OCI-LY7 (cell line): ENCODE measurements around the gene GRK3. TPM values are rescaled to one million over a fixed set of nuclear protein-coding genes. Genes with fewer than 3 reads are reported as not detected.

Source experiments
- BruUV-seq: library from RNA; stranded (reverse); fragments of 400-500 nt; replicated peaks from 2 replicates; lab custom pipeline; 2021; lab: Mats Ljungman, UMichigan
- CTCF ChIA-PET: fragments of 300-600 bp; sonication (Branson Sonifier 250); formaldehyde crosslinking; loops from one replicate; lab custom pipeline; 2022; ENCODE audit warnings: antibody characterized with exemption; ENCODE audit not compliant: unreplicated experiment; lab: Charles Lee
- POLR2A ChIA-PET: fragments of 300-600 bp; sonication (Branson Sonifier 250); formaldehyde crosslinking; loops from one replicate; lab custom pipeline; 2022; ENCODE audit warnings: antibody characterized with exemption; lab: Charles Lee
- DNase-seq: peaks from one replicate; pipeline ENCODE4 v3.0.0-alpha.2; 2015; ENCODE audit warnings: low spot score
- H2AFZ ChIP-seq: fragments of 200-600 bp; sonication (generic), shearing (Covaris generic); 2 replicates; pipeline ENCODE4 v1.6.1; 2014; ENCODE audit warnings: mild to moderate bottlenecking, antibody characterized with exemption, low read length, moderate library complexity
- H3K27ac ChIP-seq: fragments of 200-600 bp; sonication (generic); 2 replicates; pipeline ENCODE4 v1.5.1; 2014; ENCODE audit warnings: mixed run types, low read depth, mild to moderate bottlenecking, moderate library complexity, low read length, inconsistent platforms; ENCODE audit not compliant: poor library complexity, severe bottlenecking
- H3K36me3 ChIP-seq: fragments of 200-600 bp; sonication (generic); 2 replicates; pipeline ENCODE4 v1.6.1; 2014; ENCODE audit warnings: mild to moderate bottlenecking, antibody characterized with exemption, low read length, moderate library complexity, mixed read lengths; ENCODE audit not compliant: insufficient read depth
- H3K4me1 ChIP-seq: fragments of 200-600 bp; sonication (generic); 2 replicates; pipeline ENCODE4 v1.5.1; 2014; ENCODE audit warnings: mild to moderate bottlenecking, low read length; ENCODE audit not compliant: insufficient read depth, poor library complexity, severe bottlenecking
- H3K4me2 ChIP-seq: fragments of 200-600 bp; sonication (generic); 2 replicates; pipeline ENCODE4 v1.6.1; 2014; ENCODE audit warnings: mild to moderate bottlenecking, low read length
- H3K4me3 ChIP-seq: fragments of 200-600 bp; sonication (generic); 2 replicates; pipeline ENCODE4 v1.5.1; 2014; ENCODE audit warnings: mild to moderate bottlenecking, low read depth, low read length; ENCODE audit not compliant: poor library complexity, severe bottlenecking
- H3K79me2 ChIP-seq: fragments of 200-600 bp; sonication (generic); 2 replicates; pipeline ENCODE4 v1.6.1; 2016; ENCODE audit warnings: low read depth, mild to moderate bottlenecking, low read length, moderate library complexity, mixed read lengths; ENCODE audit not compliant: insufficient read depth
- H3K9me2 ChIP-seq: fragments of 200-600 bp; sonication (generic); 2 replicates; pipeline ENCODE4 v1.6.1; 2016; ENCODE audit warnings: mild to moderate bottlenecking, low read length, mixed read lengths; ENCODE audit not compliant: insufficient read depth
- H3K9me3 ChIP-seq: fragments of 200-600 bp; sonication (generic); 2 replicates; pipeline ENCODE4 v1.6.1; 2014; ENCODE audit warnings: mild to moderate bottlenecking, mixed run types, low read length, mixed read lengths
- H4K20me1 ChIP-seq: fragments of 200-600 bp; sonication (generic); 2 replicates; pipeline ENCODE4 v1.6.1; 2014; ENCODE audit warnings: mild to moderate bottlenecking, antibody characterized with exemption, low read length, moderate library complexity, mixed read lengths; ENCODE audit not compliant: insufficient read depth
- EZH2phosphoT487 ChIP-seq: fragments of 200-600 bp; sonication (generic); IDR thresholded peaks from 2 replicates; pipeline ENCODE4 v1.6.1; 2018; ENCODE audit warnings: low read depth, borderline replicate concordance, mild to moderate bottlenecking, mixed run types, antibody characterized with exemption, low read length, moderate library complexity, mixed read lengths
- intact Hi-C: fragments of 100-400 bp; cut with micrococcal nuclease; formaldehyde crosslinking; loops from one replicate; pipeline ENCODE4 v1.10.0; 2022; ENCODE audit not compliant: unreplicated experiment
- total RNA-seq, 2 experiments: library from RNA; depleted of rRNA in 1 of 2; stranded (reverse); fragments of >200 nt in 1 of 2; shearing (Covaris generic) in 1 of 2; gene quantifications; 2 replicates each; pipeline ENCODE4 v1.2.3, GENCODE V29; 2014 to 2022
- TF ChIP-seq, protein P1 (sequence below): fragments of 200-600 bp; sonication (generic); conservative IDR thresholded peaks from 2 replicates; pipeline ENCODE4 v1.5.1; 2014; ENCODE audit warnings: mild to moderate bottlenecking, antibody characterized with exemption, low read length, moderate library complexity, mixed read lengths

Gene GRK3
- total RNA-seq, 2 experiments from 2014 or later: 14.2 to 39.3 TPM

DNA sequence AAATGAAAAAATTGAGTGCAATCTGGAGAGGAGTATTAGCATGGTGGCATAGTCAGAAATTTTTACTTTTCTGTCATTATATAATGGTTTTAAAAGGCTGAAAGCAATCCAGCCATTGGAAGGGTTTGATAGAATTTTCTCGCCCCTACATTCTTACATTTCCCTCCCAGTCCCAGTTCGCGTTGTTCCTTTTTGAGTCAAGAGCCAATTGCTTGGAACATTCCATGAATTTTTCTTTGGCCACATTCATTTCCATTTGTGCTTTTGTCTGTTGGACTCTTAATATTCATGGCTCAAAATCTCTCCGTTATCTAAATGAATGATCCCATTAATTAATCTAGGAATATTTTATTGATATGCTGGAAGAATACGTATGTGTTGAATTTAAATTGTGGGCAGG lies 66.0 kb downstream of the GRK3 start:
- intact Hi-C loops: no loop called here
- H3K4me2 ChIP-seq: no peak overlapping the region
- no peak overlapping the region for H3K27ac ChIP-seq
- DNase-seq: no peak
- peaks cover 32% of the 10 kb centered on the region for H3K4me1 ChIP-seq
- no peaks in the 10 kb centered on the region for H3K36me3 ChIP-seq
- TF ChIP-seq, protein P1, sequence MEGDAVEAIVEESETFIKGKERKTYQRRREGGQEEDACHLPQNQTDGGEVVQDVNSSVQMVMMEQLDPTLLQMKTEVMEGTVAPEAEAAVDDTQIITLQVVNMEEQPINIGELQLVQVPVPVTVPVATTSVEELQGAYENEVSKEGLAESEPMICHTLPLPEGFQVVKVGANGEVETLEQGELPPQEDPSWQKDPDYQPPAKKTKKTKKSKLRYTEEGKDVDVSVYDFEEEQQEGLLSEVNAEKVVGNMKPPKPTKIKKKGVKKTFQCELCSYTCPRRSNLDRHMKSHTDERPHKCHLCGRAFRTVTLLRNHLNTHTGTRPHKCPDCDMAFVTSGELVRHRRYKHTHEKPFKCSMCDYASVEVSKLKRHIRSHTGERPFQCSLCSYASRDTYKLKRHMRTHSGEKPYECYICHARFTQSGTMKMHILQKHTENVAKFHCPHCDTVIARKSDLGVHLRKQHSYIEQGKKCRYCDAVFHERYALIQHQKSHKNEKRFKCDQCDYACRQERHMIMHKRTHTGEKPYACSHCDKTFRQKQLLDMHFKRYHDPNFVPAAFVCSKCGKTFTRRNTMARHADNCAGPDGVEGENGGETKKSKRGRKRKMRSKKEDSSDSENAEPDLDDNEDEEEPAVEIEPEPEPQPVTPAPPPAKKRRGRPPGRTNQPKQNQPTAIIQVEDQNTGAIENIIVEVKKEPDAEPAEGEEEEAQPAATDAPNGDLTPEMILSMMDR: no peak
- no peak for TF ChIP-seq EZH2phosphoT487
- ChIA-PET CTCF (no interaction called here), POLR2A (interaction anchor here (0.6 kb wide), 1 partner anchor 10 kb away, joined by 8 read pairs; no protein-coding TSS in a partner anchor)
- H3K4me3 ChIP-seq: no peak overlapping the region
- no peak overlapping the region for H2AFZ ChIP-seq
- H4K20me1 ChIP-seq: peaks cover 1% of the 10 kb centered on the region; the same call in 1 of the 2 replicates
- H3K9me3 ChIP-seq: no peaks in the 10 kb centered on the region
- no peaks in the 10 kb centered on the region for H3K9me2 ChIP-seq
- BruUV-seq: no TSS peak
- peaks cover 16% of the 10 kb centered on the region; the same call in 1 of the 2 replicates for H3K79me2 ChIP-seq

DNA sequence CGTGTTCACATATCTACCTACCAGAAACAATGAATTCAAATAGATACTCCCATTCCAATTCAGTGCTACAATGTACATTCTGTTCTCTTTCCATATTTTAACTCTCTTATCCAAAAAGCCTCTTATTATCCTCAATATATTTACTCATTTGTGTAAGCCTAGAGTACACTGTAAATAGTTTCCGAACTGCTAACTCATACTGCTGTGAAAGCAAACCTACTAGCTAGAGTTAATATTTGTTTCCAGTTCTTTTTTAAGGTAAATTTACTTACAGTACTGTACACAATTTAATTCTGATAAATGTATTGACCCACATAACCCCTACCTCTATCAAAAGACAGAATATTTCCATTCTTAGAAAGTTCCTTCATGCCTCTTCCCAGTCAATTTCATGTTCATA lies 71.8 kb downstream of the GRK3 start:
- no peak overlapping the region for H3K4me2 ChIP-seq
- peaks cover 8% of the 10 kb centered on the region; the same call in 1 of the 2 replicates for H3K79me2 ChIP-seq
- H3K4me3 ChIP-seq: no peak overlapping the region
- no peak overlapping the region for H3K27ac ChIP-seq
- peaks cover 19% of the 10 kb centered on the region for H3K9me3 ChIP-seq
- H3K36me3 ChIP-seq: peaks cover 25% of the 10 kb centered on the region
- intact Hi-C loops: no loop called here
- ChIA-PET POLR2A (no interaction called here), CTCF (no interaction called here)
- no peaks in the 10 kb centered on the region for H3K4me1 ChIP-seq
- peaks cover 4% of the 10 kb centered on the region; the same call in 1 of the 2 replicates for H4K20me1 ChIP-seq
- BruUV-seq: no TSS peak
- no peaks in the 10 kb centered on the region for H3K9me2 ChIP-seq
- no peak for DNase-seq
- H2AFZ ChIP-seq: no peak overlapping the region
- no peak for TF ChIP-seq EZH2phosphoT487
- TF ChIP-seq, protein P1: no peak

DNA sequence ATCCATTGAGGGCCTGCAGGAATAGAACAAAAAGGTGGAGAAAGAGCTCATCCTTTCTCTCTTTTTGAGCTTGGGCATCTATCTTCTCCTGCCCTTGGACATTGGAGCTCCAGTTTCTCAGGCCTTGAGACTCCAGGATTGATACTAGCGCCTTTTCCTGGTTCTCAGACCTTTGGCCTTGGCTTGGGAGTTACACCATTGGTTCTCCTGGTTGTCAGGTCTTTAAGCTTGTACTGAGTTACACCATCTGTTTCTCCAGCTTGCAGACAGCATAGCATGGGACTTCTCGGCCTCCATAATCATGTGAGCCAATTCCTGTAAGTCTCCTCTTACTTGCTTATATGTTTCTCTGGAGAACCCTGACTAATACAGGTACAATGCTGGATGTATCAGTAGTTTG lies 72.6 kb downstream of the GRK3 start:
- no peak overlapping the region for H2AFZ ChIP-seq
- no peaks in the 10 kb centered on the region for H3K4me1 ChIP-seq
- peaks cover 8% of the 10 kb centered on the region; the same call in 1 of the 2 replicates for H3K79me2 ChIP-seq
- DNase-seq: no peak
- H4K20me1 ChIP-seq: peaks cover 4% of the 10 kb centered on the region; the same call in 1 of the 2 replicates
- H3K4me3 ChIP-seq: no peak overlapping the region
- H3K36me3 ChIP-seq: peaks cover 25% of the 10 kb centered on the region
- intact Hi-C loops: no loop called here
- H3K4me2 ChIP-seq: no peak overlapping the region
- ChIA-PET CTCF (no interaction called here), POLR2A (no interaction called here)
- H3K27ac ChIP-seq: no peak overlapping the region
- BruUV-seq: no TSS peak
- peaks cover 19% of the 10 kb centered on the region for H3K9me3 ChIP-seq
- H3K9me2 ChIP-seq: no peaks in the 10 kb centered on the region
- TF ChIP-seq EZH2phosphoT487: no peak
- TF ChIP-seq, protein P1: no peak
